H9 (cell line): Measurements from ENCODE around the gene OVOL2. TPM values are rescaled to one million over a fixed set of nuclear protein-coding genes. Genes with fewer than 3 reads are reported as not detected.

Experiments used
- DNase-seq: peaks from one replicate; pipeline ENCODE4 v3.0.0-alpha.2; 2017
- H2AFZ ChIP-seq: one replicate; pipeline ENCODE4 v1.6.1; 2013; ENCODE audit warnings: mild to moderate bottlenecking, low read length, control low read depth, moderate library complexity
- H2AK5ac ChIP-seq: 2 replicates; pipeline ENCODE4 v1.6.1; 2013; ENCODE audit warnings: low read length, control low read depth, mixed read lengths; ENCODE audit not compliant: insufficient read length
- H2BK120ac ChIP-seq: one replicate; pipeline ENCODE4 v1.6.1; 2013; ENCODE audit warnings: low read depth, mild to moderate bottlenecking, low read length, control low read depth, inconsistent platforms; ENCODE audit not compliant: poor library complexity, severe bottlenecking
- H2BK12ac ChIP-seq: 2 replicates; pipeline ENCODE4 v1.6.1; 2013; ENCODE audit warnings: low read length, control low read depth, mixed read lengths, low read depth; ENCODE audit not compliant: insufficient read length
- H2BK15ac ChIP-seq: 2 replicates; pipeline ENCODE4 v1.6.1; 2013; ENCODE audit warnings: low read depth, low read length, control low read depth
- H2BK20ac ChIP-seq: one replicate; pipeline ENCODE4 v1.6.1; 2013; ENCODE audit warnings: low read depth, mild to moderate bottlenecking, low read length, control low read depth, inconsistent platforms; ENCODE audit not compliant: poor library complexity, severe bottlenecking
- H2BK5ac ChIP-seq: 2 replicates; pipeline ENCODE4 v1.6.1; 2013; ENCODE audit warnings: low read length, control low read depth, mixed read lengths; ENCODE audit not compliant: insufficient read length
- H3K14ac ChIP-seq: 2 replicates; pipeline ENCODE4 v1.6.1; 2013; ENCODE audit warnings: low read length, control low read depth; ENCODE audit not compliant: insufficient read depth
- H3K18ac ChIP-seq: 2 replicates; pipeline ENCODE4 v1.6.1; 2013; ENCODE audit warnings: low read depth, mild to moderate bottlenecking, mixed read lengths, low read length, control low read depth; ENCODE audit not compliant: insufficient read length
- H3K23ac ChIP-seq: 2 replicates; pipeline ENCODE4 v1.6.1; 2013; ENCODE audit warnings: low read length, control low read depth, mixed read lengths, low read depth; ENCODE audit not compliant: insufficient read length
- H3K23me2 ChIP-seq: 2 replicates; pipeline ENCODE4 v1.6.1; 2013; ENCODE audit warnings: low read depth, mild to moderate bottlenecking, mixed read lengths, low read length, control low read depth; ENCODE audit not compliant: insufficient read length, poor library complexity, severe bottlenecking
- H3K27ac ChIP-seq: 2 replicates; pipeline ENCODE4 v1.5.1; 2013; ENCODE audit warnings: low read length, control low read depth, mixed read lengths, low read depth; ENCODE audit not compliant: insufficient read length
- H3K27me3 ChIP-seq: 2 replicates; pipeline ENCODE4 v1.6.1; 2013; ENCODE audit warnings: low read length, control low read depth, inconsistent platforms; ENCODE audit not compliant: insufficient read depth
- H3K4ac ChIP-seq: 2 replicates; pipeline ENCODE4 v1.6.1; 2013; ENCODE audit warnings: low read depth, mild to moderate bottlenecking, control low read depth, inconsistent platforms, low read length, moderate library complexity
- H3K4me1 ChIP-seq: 2 replicates; pipeline ENCODE4 v1.6.1; 2013; ENCODE audit warnings: low read length, control low read depth, inconsistent platforms; ENCODE audit not compliant: insufficient read depth
- H3K4me2 ChIP-seq: 2 replicates; pipeline ENCODE4 v1.6.1; 2013; ENCODE audit warnings: low read length, control low read depth, mixed read lengths; ENCODE audit not compliant: insufficient read length, insufficient read depth
- H3K56ac ChIP-seq: 2 replicates; pipeline ENCODE4 v1.6.1; 2013; ENCODE audit warnings: low read depth, mild to moderate bottlenecking, mixed read lengths, low read length, control low read depth; ENCODE audit not compliant: insufficient read length
- H3K79me1 ChIP-seq: 2 replicates; pipeline ENCODE4 v1.6.1; 2013; ENCODE audit warnings: low read depth, mild to moderate bottlenecking, moderate library complexity, low read length, control low read depth, inconsistent platforms; ENCODE audit not compliant: insufficient read depth, poor library complexity, severe bottlenecking
- H3K79me2 ChIP-seq: 2 replicates; pipeline ENCODE4 v1.6.1; 2013; ENCODE audit warnings: low read length, control low read depth, inconsistent platforms; ENCODE audit not compliant: insufficient read depth
- H3K9ac ChIP-seq: 2 replicates; pipeline ENCODE4 v1.6.1; 2013; ENCODE audit warnings: low read length, control low read depth, mixed read lengths; ENCODE audit not compliant: insufficient read length; ENCODE audit errors: extremely low read depth
- H3K9me3 ChIP-seq: one replicate; pipeline ENCODE4 v1.6.1; 2013; ENCODE audit warnings: low read depth, low read length, inconsistent platforms; ENCODE audit not compliant: control insufficient read depth
- H3T11ph ChIP-seq: one replicate; pipeline ENCODE4 v1.6.1; 2013; ENCODE audit warnings: mild to moderate bottlenecking, low read length, control low read depth, inconsistent platforms
- H4K20me1 ChIP-seq: one replicate; pipeline ENCODE4 v1.6.1; 2013; ENCODE audit not compliant: control insufficient read depth, insufficient read length, insufficient read depth
- H4K5ac ChIP-seq: 2 replicates; pipeline ENCODE4 v1.6.1; 2013; ENCODE audit warnings: low read depth, mild to moderate bottlenecking, mixed read lengths, low read length, control low read depth; ENCODE audit not compliant: insufficient read length
- H4K8ac ChIP-seq: replicated peaks from 2 replicates; pipeline ENCODE4 v1.6.1; 2013; ENCODE audit warnings: low read length, control low read depth, mixed read lengths, low read depth; ENCODE audit not compliant: insufficient read length
- H4K91ac ChIP-seq: 2 replicates; pipeline ENCODE4 v1.6.1; 2013; ENCODE audit warnings: low read depth, mild to moderate bottlenecking, moderate library complexity, mixed read lengths, low read length, control low read depth; ENCODE audit not compliant: insufficient read length
- H3K27ac Mint-ChIP-seq, 3 experiments: 2 replicates in 2 of 3; 3 replicates in 1 of 3; pipeline ENCODE4 v1.8.0; 2020 to 2021; ENCODE audit warnings: mixed read lengths in 3 of 3, mild to moderate bottlenecking in 1 of 3, moderate library complexity in 1 of 3
- H3K27me3 Mint-ChIP-seq: 2 replicates; pipeline ENCODE4 v1.8.0; 2021; ENCODE audit warnings: low read depth, mild to moderate bottlenecking, moderate library complexity, mixed read lengths
- H3K36me3 Mint-ChIP-seq, 3 experiments: 2 replicates in 2 of 3; 3 replicates in 1 of 3; pipeline ENCODE4 v1.8.0; 2020 to 2021; ENCODE audit warnings: low read depth in 3 of 3, mixed read lengths in 3 of 3; ENCODE audit not compliant: insufficient read depth in 1 of 3
- H3K4me1 Mint-ChIP-seq, 2 experiments: 2 replicates each; pipeline ENCODE4 v1.8.0; 2020; ENCODE audit warnings: mixed read lengths in 2 of 2
- H3K4me3 Mint-ChIP-seq, 2 experiments: 2 replicates in 1 of 2; 3 replicates in 1 of 2; pipeline ENCODE4 v1.8.0; 2020 to 2021; ENCODE audit warnings: mild to moderate bottlenecking in 2 of 2, mixed read lengths in 2 of 2, moderate library complexity in 1 of 2
- H3K9me3 Mint-ChIP-seq, 2 experiments: 2 replicates in 1 of 2; 3 replicates in 1 of 2; pipeline ENCODE4 v1.8.0; 2020; ENCODE audit warnings: mild to moderate bottlenecking in 2 of 2, mixed read lengths in 2 of 2, moderate library complexity in 1 of 2
- CTCF ChIP-seq: fragments of 200-600 bp; sonication (generic); conservative IDR thresholded peaks from 3 replicates; pipeline ENCODE4 v1.8.0; 2021; ENCODE audit warnings: antibody characterized with exemption, mild to moderate bottlenecking
- WGBS: extraction: QIAGEN DNeasy Blood & Tissue Kit; methylation state at CpG from one replicate; pipeline ENCODE4 v1.1.7; 2013; ENCODE audit warnings: missing lambda C conversion rate, low lambda C conversion rate, mixed read lengths; ENCODE audit not compliant: insufficient read length; ENCODE audit errors: extremely low coverage; 5-methylcytosine and 5-hydroxymethylcytosine counted together
- total RNA-seq: library from RNA; stranded (reverse); gene quantifications from 2 replicates; pipeline ENCODE4 v1.2.1, GENCODE V29; 2021

The OVOL2 gene
- total RNA-seq, 1 experiment from 2014 or later: 5.8 TPM

GRCh38 chr20:18005170-18005989 lies 52.3 kb downstream of the OVOL2 start:
- no peak overlapping the region for H3K4me3 Mint-ChIP-seq
- H3K4me1 ChIP-seq: no peaks in the 10 kb centered on the region; the same call in 1 of the 2 replicates
- H3K36me3 Mint-ChIP-seq: no peaks in the 10 kb centered on the region; a peak in 1 of 7 replicates
- H2BK20ac ChIP-seq: no peak overlapping the region
- no peaks in the 10 kb centered on the region for H3K27me3 ChIP-seq
- H3K56ac ChIP-seq: no peak overlapping the region
- no peak overlapping the region for H3K27ac ChIP-seq
- TF ChIP-seq CTCF: no peak
- H3T11ph ChIP-seq: no peak overlapping the region
- H2BK5ac ChIP-seq: no peak overlapping the region
- H2AFZ ChIP-seq: no peak overlapping the region
- WGBS: no CpG with 5 or more reads among the region's 21 CpGs
- no peak overlapping the region for H3K18ac ChIP-seq
- no peaks in the 10 kb centered on the region for H3K79me2 ChIP-seq
- H3K9me3 ChIP-seq: no peaks in the 10 kb centered on the region
- no peak overlapping the region for H3K23ac ChIP-seq
- no peaks in the 10 kb centered on the region for H3K23me2 ChIP-seq
- peak; percentile 47 for DNase-seq
- no peak overlapping the region for H2AK5ac ChIP-seq
- H3K4me2 ChIP-seq: no peak overlapping the region
- peaks cover 23 to 35% of the 10 kb centered on the region in 2 experiments for H3K4me1 Mint-ChIP-seq
- no peak overlapping the region for H3K4ac ChIP-seq
- no peak overlapping the region for H2BK120ac ChIP-seq
- no peaks in the 10 kb centered on the region for H4K20me1 ChIP-seq
- H4K8ac ChIP-seq: no peak overlapping the region
- H3K27ac Mint-ChIP-seq: peak overlapping the region in 1 of 3 experiments; percentile 28; a peak in 3 of 7 replicates
- H3K9ac ChIP-seq: no peak overlapping the region
- no peaks in the 10 kb centered on the region for H3K27me3 Mint-ChIP-seq
- H3K14ac ChIP-seq: no peak overlapping the region
- no peak overlapping the region for H2BK12ac ChIP-seq
- no peak overlapping the region for H4K5ac ChIP-seq
- H3K79me1 ChIP-seq: no peaks in the 10 kb centered on the region
- H2BK15ac ChIP-seq: no peak overlapping the region
- no peak overlapping the region for H4K91ac ChIP-seq
- no peaks in the 10 kb centered on the region for H3K9me3 Mint-ChIP-seq
